ENCODE results near the gene SENP3. TPM values are rescaled to one million over a fixed set of nuclear protein-coding genes. Genes with fewer than 3 reads are reported as not detected.

SENP3 gene
- total and polyA plus RNA-seq, 2 of the 13 experiments (the other 11 are each of a cell fraction or from before 2014, with no cell fraction given), result 55.8 to 75.4 TPM

GRCh38 chr17:7583253-7584109 is 21.8 kb downstream of the SENP3 start, which contains the start of gene MPDU1 (continued):
- TF ChIP-seq BRD4 (CRISPR knock-in tag; IDR thresholded peaks at IDR 0.05) (peak; percentile 93), PREB (CRISPR knock-in tag; IDR thresholded peaks at IDR 0.05) (0 out of 2 replicates have a peak, but pooled peaks have one; percentile 32), ZNF224 (CRISPR knock-in tag; IDR thresholded peaks at IDR 0.05) (peak; percentile 57; the same call in 1 of the 2 replicates), SUZ12 (IDR thresholded peaks at IDR 0.05; ENCODE audit: low read depth, low read length) (no peak), ZEB1 (IDR thresholded peaks at IDR 0.05; ENCODE audit: insufficient replicate concordance, low read depth) (no peak), ZNF124 (CRISPR knock-in tag; IDR thresholded peaks at IDR 0.05) (no peak), FOXA1 (IDR thresholded peaks at IDR 0.05) (no peak), FOXA1 (CRISPR knock-in tag; IDR thresholded peaks at IDR 0.05) (peak; percentile 39; the same call in 1 of the 2 replicates), PRMT3 (CRISPR knock-in tag; IDR thresholded peaks at IDR 0.05; ENCODE audit: borderline replicate concordance, low read depth) (peak; percentile 50; the same call in 1 of the 2 replicates), SKI (IDR thresholded peaks at IDR 0.05; ENCODE audit: partially characterized antibody) (no peak), TEAD3 (CRISPR knock-in tag; optimal IDR thresholded peaks at IDR 0.05; ENCODE audit: borderline replicate concordance) (no peak), KDM2A (CRISPR knock-in tag; IDR thresholded peaks at IDR 0.05; ENCODE audit: borderline replicate concordance, low read depth) (peak; percentile 93), CENPX (CRISPR knock-in tag; IDR thresholded peaks at IDR 0.05) (no peak), POLR2AphosphoS2 (IDR thresholded peaks at IDR 0.05; ENCODE audit: low read depth, low read length) (no peak), JUN (CRISPR knock-in tag; IDR thresholded peaks at IDR 0.05) (no peak), ZNF296 (CRISPR knock-in tag; conservative IDR thresholded peaks at IDR 0.05) (no peak), ZNF7 (CRISPR knock-in tag; IDR thresholded peaks at IDR 0.05) (no peak), TBX3 (IDR thresholded peaks at IDR 0.05; ENCODE audit: borderline replicate concordance) (no peak), KDM4B (CRISPR knock-in tag; IDR thresholded peaks at IDR 0.05) (0 out of 2 replicates have a peak, but pooled peaks have one; percentile 13), ZFP82 (CRISPR knock-in tag; IDR thresholded peaks at IDR 0.05; ENCODE audit: borderline replicate concordance) (no peak)
- TF ChIP-seq, protein P1, sequence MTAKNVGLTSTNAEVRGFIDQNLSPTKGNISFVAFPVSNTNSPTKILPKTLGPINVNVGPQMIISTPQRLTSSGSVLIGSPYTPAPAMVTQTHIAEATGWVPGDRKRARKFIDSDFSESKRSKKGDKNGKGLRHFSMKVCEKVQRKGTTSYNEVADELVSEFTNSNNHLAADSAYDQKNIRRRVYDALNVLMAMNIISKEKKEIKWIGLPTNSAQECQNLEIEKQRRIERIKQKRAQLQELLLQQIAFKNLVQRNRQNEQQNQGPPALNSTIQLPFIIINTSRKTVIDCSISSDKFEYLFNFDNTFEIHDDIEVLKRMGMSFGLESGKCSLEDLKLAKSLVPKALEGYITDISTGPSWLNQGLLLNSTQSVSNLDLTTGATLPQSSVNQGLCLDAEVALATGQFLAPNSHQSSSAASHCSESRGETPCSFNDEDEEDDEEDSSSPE (CRISPR knock-in tag; IDR thresholded peaks at IDR 0.05), result peak; percentile 94
- TF ChIP-seq, protein P2, sequence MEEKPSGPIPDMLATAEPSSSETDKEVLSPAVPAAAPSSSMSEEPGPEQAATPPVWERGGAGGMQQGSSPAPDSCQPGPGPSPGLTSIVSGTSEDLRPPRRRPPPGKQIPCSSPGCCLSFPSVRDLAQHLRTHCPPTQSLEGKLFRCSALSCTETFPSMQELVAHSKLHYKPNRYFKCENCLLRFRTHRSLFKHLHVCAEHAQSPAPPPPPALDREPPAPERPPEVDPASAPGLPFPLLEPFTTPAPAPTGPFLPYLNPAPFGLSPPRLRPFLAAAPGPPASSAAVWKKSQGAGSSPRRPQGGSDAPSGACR (CRISPR knock-in tag; IDR thresholded peaks at IDR 0.05), result no peak
- TF ChIP-seq, protein P3, sequence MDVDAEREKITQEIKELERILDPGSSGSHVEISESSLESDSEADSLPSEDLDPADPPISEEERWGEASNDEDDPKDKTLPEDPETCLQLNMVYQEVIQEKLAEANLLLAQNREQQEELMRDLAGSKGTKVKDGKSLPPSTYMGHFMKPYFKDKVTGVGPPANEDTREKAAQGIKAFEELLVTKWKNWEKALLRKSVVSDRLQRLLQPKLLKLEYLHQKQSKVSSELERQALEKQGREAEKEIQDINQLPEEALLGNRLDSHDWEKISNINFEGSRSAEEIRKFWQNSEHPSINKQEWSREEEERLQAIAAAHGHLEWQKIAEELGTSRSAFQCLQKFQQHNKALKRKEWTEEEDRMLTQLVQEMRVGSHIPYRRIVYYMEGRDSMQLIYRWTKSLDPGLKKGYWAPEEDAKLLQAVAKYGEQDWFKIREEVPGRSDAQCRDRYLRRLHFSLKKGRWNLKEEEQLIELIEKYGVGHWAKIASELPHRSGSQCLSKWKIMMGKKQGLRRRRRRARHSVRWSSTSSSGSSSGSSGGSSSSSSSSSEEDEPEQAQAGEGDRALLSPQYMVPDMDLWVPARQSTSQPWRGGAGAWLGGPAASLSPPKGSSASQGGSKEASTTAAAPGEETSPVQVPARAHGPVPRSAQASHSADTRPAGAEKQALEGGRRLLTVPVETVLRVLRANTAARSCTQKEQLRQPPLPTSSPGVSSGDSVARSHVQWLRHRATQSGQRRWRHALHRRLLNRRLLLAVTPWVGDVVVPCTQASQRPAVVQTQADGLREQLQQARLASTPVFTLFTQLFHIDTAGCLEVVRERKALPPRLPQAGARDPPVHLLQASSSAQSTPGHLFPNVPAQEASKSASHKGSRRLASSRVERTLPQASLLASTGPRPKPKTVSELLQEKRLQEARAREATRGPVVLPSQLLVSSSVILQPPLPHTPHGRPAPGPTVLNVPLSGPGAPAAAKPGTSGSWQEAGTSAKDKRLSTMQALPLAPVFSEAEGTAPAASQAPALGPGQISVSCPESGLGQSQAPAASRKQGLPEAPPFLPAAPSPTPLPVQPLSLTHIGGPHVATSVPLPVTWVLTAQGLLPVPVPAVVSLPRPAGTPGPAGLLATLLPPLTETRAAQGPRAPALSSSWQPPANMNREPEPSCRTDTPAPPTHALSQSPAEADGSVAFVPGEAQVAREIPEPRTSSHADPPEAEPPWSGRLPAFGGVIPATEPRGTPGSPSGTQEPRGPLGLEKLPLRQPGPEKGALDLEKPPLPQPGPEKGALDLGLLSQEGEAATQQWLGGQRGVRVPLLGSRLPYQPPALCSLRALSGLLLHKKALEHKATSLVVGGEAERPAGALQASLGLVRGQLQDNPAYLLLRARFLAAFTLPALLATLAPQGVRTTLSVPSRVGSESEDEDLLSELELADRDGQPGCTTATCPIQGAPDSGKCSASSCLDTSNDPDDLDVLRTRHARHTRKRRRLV (CRISPR knock-in tag; IDR thresholded peaks at IDR 0.05), result no peak
